Liver (tissue), 9 donors: Measurements from ENCODE around the gene GULP1. TPM values are rescaled to one million over a fixed set of nuclear protein-coding genes. Genes with fewer than 3 reads are reported as not detected.

Source experiments
- DNase-seq: peaks from one replicate; pipeline ENCODE4 v3.0.0-alpha.2; 2017; ENCODE audit warnings: low spot score
- H3K27ac ChIP-seq, 2 donors: one replicate each; pipeline ENCODE4 v1.7.0; 2013; ENCODE audit warnings: inconsistent platforms in 2 of 2, low read length in 2 of 2, control low read depth in 1 of 2, low read depth in 1 of 2, mild to moderate bottlenecking in 1 of 2
- H3K27me3 ChIP-seq, 4 donors: one replicate each; pipeline versions ENCODE4 v1.6.1 to v1.7.0; 2013; ENCODE audit warnings: low read length in 3 of 4, inconsistent platforms in 1 of 4, mild to moderate bottlenecking in 1 of 4, moderate library complexity in 1 of 4; ENCODE audit not compliant: control insufficient read depth in 4 of 4, insufficient read depth in 4 of 4
- H3K36me3 ChIP-seq, 4 donors: one replicate each; pipeline versions ENCODE4 v1.6.1 to v1.7.0; 2013; ENCODE audit warnings: low read length in 3 of 4, mild to moderate bottlenecking in 3 of 4, low read depth in 1 of 4, moderate library complexity in 1 of 4; ENCODE audit not compliant: control insufficient read depth in 4 of 4, insufficient read depth in 3 of 4
- H3K4me1 ChIP-seq, 4 donors: one replicate each; pipeline versions ENCODE4 v1.6.1 to v1.7.0; 2013; ENCODE audit warnings: low read length in 3 of 4, mild to moderate bottlenecking in 3 of 4, moderate library complexity in 1 of 4; ENCODE audit not compliant: control insufficient read depth in 4 of 4, insufficient read depth in 4 of 4
- H3K4me3 ChIP-seq, 3 donors: one replicate each; pipeline versions ENCODE4 v1.6.1 to v1.7.0; 2013; ENCODE audit warnings: low read length in 3 of 3, control low read depth in 1 of 3, low read depth in 1 of 3, mild to moderate bottlenecking in 1 of 3
- H3K9ac ChIP-seq, 2 donors: one replicate each; pipeline ENCODE4 v1.7.0; 2013; ENCODE audit warnings: low read length in 2 of 2, mild to moderate bottlenecking in 2 of 2, moderate library complexity in 2 of 2, control low read depth in 1 of 2, low read depth in 1 of 2
- H3K9me3 ChIP-seq, 4 donors: one replicate each; pipeline versions ENCODE4 v1.6.1 to v1.7.0; 2013; ENCODE audit warnings: low read length in 3 of 4; ENCODE audit not compliant: control insufficient read depth in 4 of 4
- ATF3 ChIP-seq: IDR thresholded peaks from 2 replicates; pipeline ENCODE4 v1.6.1; 2016; ENCODE audit warnings: antibody characterized with exemption
- CTCF ChIP-seq: fragments of 150-350 bp; IDR thresholded peaks from 2 replicates; pipeline ENCODE4 v1.5.1; 2017; ENCODE audit warnings: improper control_type of control experiment, low read depth, low read length; ENCODE audit not compliant: missing input control
- EGR1 ChIP-seq, 2 donors: IDR thresholded peaks; 2 replicates each; pipeline ENCODE4 v1.6.1; 2016 to 2018; ENCODE audit warnings: antibody characterized with exemption in 2 of 2, low read depth in 2 of 2
- GABPA ChIP-seq, 2 donors: IDR thresholded peaks in 1 of 2; conservative IDR thresholded peaks in 1 of 2; 2 replicates each; pipeline ENCODE4 v1.6.1; 2016; ENCODE audit warnings: antibody characterized with exemption in 2 of 2, mild to moderate bottlenecking in 1 of 2, moderate library complexity in 1 of 2
- HNF4A ChIP-seq, 2 donors: conservative IDR thresholded peaks; 2 replicates each; pipeline ENCODE4 v1.6.1; 2016; ENCODE audit warnings: antibody characterized with exemption in 2 of 2, mild to moderate bottlenecking in 2 of 2
- HNF4G ChIP-seq: IDR thresholded peaks from 2 replicates; pipeline ENCODE4 v1.6.1; 2016; ENCODE audit warnings: antibody characterized with exemption
- JUND ChIP-seq, 2 donors: IDR thresholded peaks; 2 replicates each; pipeline ENCODE4 v1.6.1; 2016; ENCODE audit warnings: antibody characterized with exemption in 2 of 2
- RAD21 ChIP-seq, 2 donors: IDR thresholded peaks; 2 replicates each; pipeline ENCODE4 v1.6.1; 2016; ENCODE audit warnings: antibody characterized with exemption in 2 of 2, mild to moderate bottlenecking in 2 of 2
- RXRA ChIP-seq, 2 donors: IDR thresholded peaks; 2 replicates each; pipeline ENCODE4 v1.6.1; 2017 to 2018; ENCODE audit warnings: antibody characterized with exemption in 2 of 2, mild to moderate bottlenecking in 1 of 2
- TAF1 ChIP-seq: conservative IDR thresholded peaks from 2 replicates; pipeline ENCODE4 v1.6.1; 2016; ENCODE audit warnings: antibody characterized with exemption, mild to moderate bottlenecking
- YY1 ChIP-seq: IDR thresholded peaks from 2 replicates; pipeline ENCODE4 v1.6.1; 2016; ENCODE audit warnings: antibody characterized with exemption, mild to moderate bottlenecking
- WGBS: extraction: QIAGEN DNeasy Blood & Tissue Kit; methylation state at CpG from one replicate; pipeline ENCODE4 v1.1.7; 2013; 5-methylcytosine and 5-hydroxymethylcytosine counted together
- polyA plus RNA-seq, 2 donors: library from polyadenylated mRNA; stranded (reverse) in 1 of 2; unstranded in 1 of 2; fragments of 200-250 nt in 1 of 2; fragments of >200 nt in 1 of 2; fragmentation: Nextera tagmentation in 1 of 2; extraction: Ambion mirVana in 1 of 2; gene quantifications; one replicate each; pipeline versions ENCODE4 v1.2.1 to v1.2.3, GENCODE V29; 2013 to 2015
- total RNA-seq, 2 donors: library from RNA; depleted of rRNA; stranded (reverse); fragments of >200 nt; gene quantifications; one replicate each; pipeline ENCODE4 v1.2.3, GENCODE V29; 2014
- TF ChIP-seq, protein P1 (sequence below): IDR thresholded peaks from 2 replicates; pipeline ENCODE4 v1.6.1; 2016; ENCODE audit warnings: antibody characterized with exemption
- TF ChIP-seq, protein P2 (sequence below): IDR thresholded peaks from 2 replicates; pipeline ENCODE4 v1.6.1; 2016; ENCODE audit warnings: antibody characterized with exemption, mild to moderate bottlenecking
- TF ChIP-seq, protein P3 (sequence below): IDR thresholded peaks from 2 replicates; pipeline ENCODE4 v1.6.1; 2016; ENCODE audit warnings: antibody characterized with exemption
- donor health status: healthy.
- donor health status: healthy.
- donor health status: healthy.
- donor health status: healthy.
- donor health status: healthy.

The GULP1 gene
- total and polyA plus RNA-seq, 4 donors, result 0.53 to 6.9 (median 0.89) TPM

- no peak for TF ChIP-seq EGR1 (IDR thresholded peaks at IDR 0.05; ENCODE audit: low read depth in 2 of 2)
- no peak for TF ChIP-seq RXRA (IDR thresholded peaks at IDR 0.05)
- TF ChIP-seq HNF4A (conservative IDR thresholded peaks at IDR 0.05), result no peak
- TF ChIP-seq RAD21 (IDR thresholded peaks at IDR 0.05), result no peak
- TF ChIP-seq YY1, result no peak
- TF ChIP-seq, protein P1, sequence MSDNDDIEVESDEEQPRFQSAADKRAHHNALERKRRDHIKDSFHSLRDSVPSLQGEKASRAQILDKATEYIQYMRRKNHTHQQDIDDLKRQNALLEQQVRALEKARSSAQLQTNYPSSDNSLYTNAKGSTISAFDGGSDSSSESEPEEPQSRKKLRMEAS, result no peak
- TF ChIP-seq, protein P2, sequence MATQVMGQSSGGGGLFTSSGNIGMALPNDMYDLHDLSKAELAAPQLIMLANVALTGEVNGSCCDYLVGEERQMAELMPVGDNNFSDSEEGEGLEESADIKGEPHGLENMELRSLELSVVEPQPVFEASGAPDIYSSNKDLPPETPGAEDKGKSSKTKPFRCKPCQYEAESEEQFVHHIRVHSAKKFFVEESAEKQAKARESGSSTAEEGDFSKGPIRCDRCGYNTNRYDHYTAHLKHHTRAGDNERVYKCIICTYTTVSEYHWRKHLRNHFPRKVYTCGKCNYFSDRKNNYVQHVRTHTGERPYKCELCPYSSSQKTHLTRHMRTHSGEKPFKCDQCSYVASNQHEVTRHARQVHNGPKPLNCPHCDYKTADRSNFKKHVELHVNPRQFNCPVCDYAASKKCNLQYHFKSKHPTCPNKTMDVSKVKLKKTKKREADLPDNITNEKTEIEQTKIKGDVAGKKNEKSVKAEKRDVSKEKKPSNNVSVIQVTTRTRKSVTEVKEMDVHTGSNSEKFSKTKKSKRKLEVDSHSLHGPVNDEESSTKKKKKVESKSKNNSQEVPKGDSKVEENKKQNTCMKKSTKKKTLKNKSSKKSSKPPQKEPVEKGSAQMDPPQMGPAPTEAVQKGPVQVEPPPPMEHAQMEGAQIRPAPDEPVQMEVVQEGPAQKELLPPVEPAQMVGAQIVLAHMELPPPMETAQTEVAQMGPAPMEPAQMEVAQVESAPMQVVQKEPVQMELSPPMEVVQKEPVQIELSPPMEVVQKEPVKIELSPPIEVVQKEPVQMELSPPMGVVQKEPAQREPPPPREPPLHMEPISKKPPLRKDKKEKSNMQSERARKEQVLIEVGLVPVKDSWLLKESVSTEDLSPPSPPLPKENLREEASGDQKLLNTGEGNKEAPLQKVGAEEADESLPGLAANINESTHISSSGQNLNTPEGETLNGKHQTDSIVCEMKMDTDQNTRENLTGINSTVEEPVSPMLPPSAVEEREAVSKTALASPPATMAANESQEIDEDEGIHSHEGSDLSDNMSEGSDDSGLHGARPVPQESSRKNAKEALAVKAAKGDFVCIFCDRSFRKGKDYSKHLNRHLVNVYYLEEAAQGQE, result no peak
- TF ChIP-seq, protein P3, sequence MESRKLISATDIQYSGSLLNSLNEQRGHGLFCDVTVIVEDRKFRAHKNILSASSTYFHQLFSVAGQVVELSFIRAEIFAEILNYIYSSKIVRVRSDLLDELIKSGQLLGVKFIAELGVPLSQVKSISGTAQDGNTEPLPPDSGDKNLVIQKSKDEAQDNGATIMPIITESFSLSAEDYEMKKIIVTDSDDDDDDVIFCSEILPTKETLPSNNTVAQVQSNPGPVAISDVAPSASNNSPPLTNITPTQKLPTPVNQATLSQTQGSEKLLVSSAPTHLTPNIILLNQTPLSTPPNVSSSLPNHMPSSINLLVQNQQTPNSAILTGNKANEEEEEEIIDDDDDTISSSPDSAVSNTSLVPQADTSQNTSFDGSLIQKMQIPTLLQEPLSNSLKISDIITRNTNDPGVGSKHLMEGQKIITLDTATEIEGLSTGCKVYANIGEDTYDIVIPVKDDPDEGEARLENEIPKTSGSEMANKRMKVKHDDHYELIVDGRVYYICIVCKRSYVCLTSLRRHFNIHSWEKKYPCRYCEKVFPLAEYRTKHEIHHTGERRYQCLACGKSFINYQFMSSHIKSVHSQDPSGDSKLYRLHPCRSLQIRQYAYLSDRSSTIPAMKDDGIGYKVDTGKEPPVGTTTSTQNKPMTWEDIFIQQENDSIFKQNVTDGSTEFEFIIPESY, result no peak
- no peak for TF ChIP-seq HNF4G
- TF ChIP-seq TAF1, result no peak
- TF ChIP-seq GABPA (IDR thresholded peaks at IDR 0.05 in 1 of 2, conservative IDR thresholded peaks at IDR 0.05 in 1 of 2), result no peak
- TF ChIP-seq ATF3, result no peak
- TF ChIP-seq JUND (IDR thresholded peaks at IDR 0.05), result no peak
- Histone ChIP-seq H3K36me3 (no peaks in the 10 kb centered on the region), H3K27ac (no peak overlapping the region), H3K4me1 (no peaks in the 10 kb centered on the region), H3K27me3 (no peaks in the 10 kb centered on the region), H3K9me3 (no peaks in the 10 kb centered on the region), H3K4me3 (no peak overlapping the region), H3K9ac (no peak overlapping the region)
- no peak for DNase-seq
- 86% methylated on average over 1 of the region's 1 CpG for WGBS
Observed at GRCh38 chr2:188349019-188349418, 57.3 kb downstream of the GULP1 start.

DNA sequence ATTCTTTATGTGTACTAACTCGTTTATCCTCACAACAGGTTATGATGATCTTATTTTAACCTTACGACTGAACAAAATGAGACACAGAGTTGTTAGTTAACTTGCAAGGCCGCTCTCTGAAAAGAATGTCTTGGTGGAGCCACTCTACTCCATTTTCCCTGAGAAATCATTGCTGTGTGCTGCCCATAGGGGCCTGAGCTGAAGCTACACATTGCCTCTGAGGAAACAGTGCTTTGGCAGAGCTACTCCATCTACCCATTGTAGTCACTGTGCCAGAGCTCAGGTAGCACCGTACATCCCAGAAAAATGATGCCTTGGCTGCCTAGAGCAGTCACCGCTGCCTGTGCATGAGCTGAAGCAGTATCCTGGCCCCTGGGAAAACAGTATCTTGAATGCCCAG is 61.6 kb downstream of the GULP1 start:
- no peak overlapping the region for H3K27ac ChIP-seq
- no peak for DNase-seq
- H3K4me1 ChIP-seq, result no peaks in the 10 kb centered on the region
- TF ChIP-seq CTCF, result no peak
- TF ChIP-seq, protein P3, result no peak
- no peaks in the 10 kb centered on the region for H3K36me3 ChIP-seq
- no peak overlapping the region for H3K9ac ChIP-seq
- WGBS, result 90% methylated on average over 5 of the region's 5 CpGs
- H3K9me3 ChIP-seq, result no peaks in the 10 kb centered on the region
- H3K27me3 ChIP-seq, result no peaks in the 10 kb centered on the region
- no peak overlapping the region for H3K4me3 ChIP-seq
